ENCODE measurements around the gene SH3GLB1. TPM values are rescaled to one million over a fixed set of nuclear protein-coding genes. Genes with fewer than 3 reads are reported as not detected.
A peak's percentile ranks its signal among the peaks of the same experiment; 100 is the strongest.

SH3GLB1 gene
- total and polyA plus RNA-seq, 2 donors (not counting 3 experiments of a cell fraction or from before 2014, with no cell fraction given), result 43.7 to 140 TPM

- Histone ChIP-seq H3K9me3 (replicated peaks; ENCODE audit: control insufficient read depth, insufficient read depth, low read length) (no peaks in the 10 kb centered on the region), H2AFZ (ENCODE audit: low read depth, low read length) (no peak overlapping the region), H3K36me3 (ENCODE audit: control insufficient read depth in 2 of 2, extremely low read depth in 1 of 2, insufficient read depth in 2 of 2, low read length in 2 of 2) (no peaks in the 10 kb centered on the region), H3K4me2 (ENCODE audit: insufficient read depth, low read length) (no peak overlapping the region), H3K9me1 (replicated peaks; ENCODE audit: control insufficient read depth, extremely low read depth, insufficient read depth, low read length) (no peaks in the 10 kb centered on the region), H3K27me3 (ENCODE audit: control insufficient read depth in 2 of 2, insufficient read depth in 2 of 2, low read length in 2 of 2) (peaks cover 0 to 2% of the 10 kb centered on the region in 2 experiments), H3K79me2 (ENCODE audit: control insufficient read depth, insufficient read depth, low read length) (no peaks in the 10 kb centered on the region), H3K4me3 (replicated peaks in 1 of 3; ENCODE audit: insufficient read depth in 1 of 3, low read depth in 1 of 3, low read length in 3 of 3) (no peak overlapping the region), H4K20me1 (replicated peaks; ENCODE audit: control insufficient read depth, extremely low read depth, insufficient read depth, low read length) (no peaks in the 10 kb centered on the region), H3K27ac (ENCODE audit: insufficient read depth, low read depth, low read length) (no peak overlapping the region), H3K4me1 (ENCODE audit: control insufficient read depth, extremely low read depth, insufficient read depth, low read length) (no peaks in the 10 kb centered on the region), H3K9ac (replicated peaks; ENCODE audit: extremely low read depth, insufficient read depth, low read length) (no peak overlapping the region)
- intact Hi-C loops (cut with micrococcal nuclease) (no loop called here), dilution Hi-C loops (cut with MboI; ENCODE audit: extremely low pct_ligation_motif_present, low sequenced_read_pairs) (no loop called here)
- TF ChIP-seq EZH2 (IDR thresholded peaks at IDR 0.05; ENCODE audit: borderline replicate concordance, low read depth, low read length, severe bottlenecking) (no peak), FOS (IDR thresholded peaks at IDR 0.05; ENCODE audit: borderline replicate concordance, insufficient read depth, low read length) (no peak), GATA2 (IDR thresholded peaks at IDR 0.05; ENCODE audit: insufficient read depth, insufficient read length, low read depth, low read length) (no peak), POLR2AphosphoS5 (IDR thresholded peaks at IDR 0.05; ENCODE audit: insufficient read depth, low read depth, low read length) (no peak), POLR2A (IDR thresholded peaks at IDR 0.05; ENCODE audit: low read depth, low read length) (no peak), MYC (IDR thresholded peaks at IDR 0.05; ENCODE audit: low read depth, low read length) (no peak), JUN (IDR thresholded peaks at IDR 0.05; ENCODE audit: borderline replicate concordance, insufficient read depth, insufficient read length, low read depth) (no peak), CTCF (IDR thresholded peaks at IDR 0.05; ENCODE audit: extremely low read depth in 1 of 2, insufficient read depth in 1 of 2, low read depth in 1 of 2, low read length in 2 of 2) (no peak), MAX (IDR thresholded peaks at IDR 0.05; ENCODE audit: insufficient read depth, insufficient read length) (no peak)
- BruUV-seq (replicated peaks), result no TSS peak
- DNase-seq (ENCODE audit: low read depth, low spot score), result peak; percentile 35
- ChIA-PET CTCF (interaction anchor here (0.6 to 1.9 kb wide), 5 partner anchors 10 to 53 kb away, joined by 3 to 8 read pairs (median 3); partner anchors contain the start of gene SH3GLB1), POLR2A (no interaction called here)
- FAIRE-seq, result no peak
These were observed 53.1 kb downstream of the SH3GLB1 start for GRCh38 chr1:86757272-86757984.
